Endothelial cell of umbilical vein (primary cell): ENCODE data around the gene ZNF697. TPM values are rescaled to one million over a fixed set of nuclear protein-coding genes. Genes with fewer than 3 reads are reported as not detected.

Source experiments
- BruUV-seq: library from RNA; stranded (reverse); fragments of 400-500 nt; replicated peaks from 2 replicates; lab custom pipeline; 2021; lab: Mats Ljungman, UMichigan
- CTCF ChIA-PET: fragments of 300-600, 350-600 bp; sonication (Branson Sonifier 250); formaldehyde crosslinking; loops from one replicate; lab custom pipeline; 2021; ENCODE audit warnings: antibody characterized with exemption, inconsistent platforms; lab: Charles Lee
- POLR2A ChIA-PET: fragments of 300-600, 350-600 bp; sonication (Branson Sonifier 250); formaldehyde crosslinking; loops from one replicate; lab custom pipeline; 2021; ENCODE audit warnings: antibody characterized with exemption, inconsistent platforms; lab: Charles Lee
- DNase-seq: peaks from one replicate; pipeline ENCODE4 v3.0.0-alpha.2; 2011; ENCODE audit warnings: low read depth, low spot score
- FAIRE-seq: peaks from 2 replicates; lab custom pipeline; 2011; peaks lifted over from hg19 to GRCh38; lab: Jason Lieb, UNC
- H2AFZ ChIP-seq: 2 replicates; pipeline ENCODE4 v1.6.0; 2012; ENCODE audit warnings: low read depth, low read length, control low read depth, inconsistent platforms
- H3K27ac ChIP-seq: 2 replicates; pipeline ENCODE4 v1.5.1; 2011; ENCODE audit warnings: low read depth, mild to moderate bottlenecking, control low read depth, low read length, moderate library complexity; ENCODE audit not compliant: insufficient read depth
- H3K27me3 ChIP-seq, 2 experiments: 2 replicates each; pipeline versions ENCODE4 v1.6.0 to v1.6.1; 2011; ENCODE audit warnings: low read length in 2 of 2, mixed read lengths in 1 of 2; ENCODE audit not compliant: control insufficient read depth in 2 of 2, insufficient read depth in 2 of 2
- H3K36me3 ChIP-seq, 2 experiments: 2 replicates in 1 of 2; 3 replicates in 1 of 2; pipeline ENCODE4 v1.5.1; 2011; ENCODE audit warnings: low read length in 2 of 2, mild to moderate bottlenecking in 1 of 2, moderate library complexity in 1 of 2; ENCODE audit not compliant: control insufficient read depth in 2 of 2, insufficient read depth in 2 of 2; ENCODE audit errors: extremely low read depth in 1 of 2
- H3K4me1 ChIP-seq: 3 replicates; pipeline ENCODE4 v1.5.1; 2011; ENCODE audit warnings: mild to moderate bottlenecking, low read length; ENCODE audit not compliant: control insufficient read depth, insufficient read depth; ENCODE audit errors: extremely low read depth
- H3K4me2 ChIP-seq: 2 replicates; pipeline ENCODE4 v1.6.1; 2011; ENCODE audit warnings: low read length, control low read depth, mixed read lengths; ENCODE audit not compliant: insufficient read depth
- H3K4me3 ChIP-seq, 3 experiments: fragments of 200-600 bp in 1 of 3; sonication (generic), shearing (Covaris generic) in 1 of 3; replicated peaks in 1 of 3; 2 replicates each; pipeline ENCODE4 v1.5.1; 2011 to 2016; ENCODE audit warnings: control low read depth in 3 of 3, low read length in 3 of 3, mild to moderate bottlenecking in 2 of 3, inconsistent platforms in 1 of 3, low read depth in 1 of 3, moderate library complexity in 1 of 3; ENCODE audit not compliant: insufficient read depth in 1 of 3
- H3K79me2 ChIP-seq: 2 replicates; pipeline ENCODE4 v1.6.0; 2012; ENCODE audit warnings: low read length, inconsistent platforms; ENCODE audit not compliant: control insufficient read depth, insufficient read depth
- H3K9ac ChIP-seq: replicated peaks from 2 replicates; pipeline ENCODE3; 2011; ENCODE audit warnings: low read length, control low read depth; ENCODE audit not compliant: insufficient read depth; ENCODE audit errors: extremely low read depth
- H3K9me1 ChIP-seq: replicated peaks from 3 replicates; pipeline ENCODE4 v1.6.0; 2011; ENCODE audit warnings: mild to moderate bottlenecking, low read length; ENCODE audit not compliant: control insufficient read depth, insufficient read depth; ENCODE audit errors: extremely low read depth
- H3K9me3 ChIP-seq: replicated peaks from 2 replicates; pipeline ENCODE4 v1.5.1; 2012; ENCODE audit warnings: low read length, inconsistent platforms; ENCODE audit not compliant: control insufficient read depth, insufficient read depth
- H4K20me1 ChIP-seq: replicated peaks from 2 replicates; pipeline ENCODE3; 2011; ENCODE audit warnings: mild to moderate bottlenecking, low read length; ENCODE audit not compliant: control insufficient read depth, insufficient read depth; ENCODE audit errors: extremely low read depth
- CTCF ChIP-seq, 2 donors: IDR thresholded peaks; 1 replicate in 1 of 2; 2 replicates in 1 of 2; pipeline ENCODE4 v1.5.1; 2011; ENCODE audit warnings: low read length in 2 of 2, mild to moderate bottlenecking in 2 of 2, moderate library complexity in 2 of 2, control low read depth in 1 of 2, inconsistent platforms in 1 of 2, low read depth in 1 of 2; ENCODE audit not compliant: insufficient read depth in 1 of 2; ENCODE audit errors: extremely low read depth in 1 of 2
- EZH2 ChIP-seq: IDR thresholded peaks from 2 replicates; pipeline ENCODE4 v1.6.1; 2012; ENCODE audit warnings: borderline replicate concordance, low read depth, mild to moderate bottlenecking, moderate library complexity, low read length, inconsistent platforms; ENCODE audit not compliant: severe bottlenecking
- FOS ChIP-seq: IDR thresholded peaks from 2 replicates; pipeline ENCODE4 v1.6.1; 2011; ENCODE audit warnings: mild to moderate bottlenecking, low read length, moderate library complexity, borderline replicate concordance; ENCODE audit not compliant: insufficient read depth
- GATA2 ChIP-seq: IDR thresholded peaks from 2 replicates; pipeline ENCODE4 v1.7.0; 2011; ENCODE audit warnings: low read depth, mild to moderate bottlenecking, moderate library complexity, mixed read lengths, low read length; ENCODE audit not compliant: insufficient read length, insufficient read depth
- JUN ChIP-seq: IDR thresholded peaks from 2 replicates; pipeline ENCODE4 v1.6.1; 2011; ENCODE audit warnings: borderline replicate concordance, low read depth; ENCODE audit not compliant: insufficient read length, insufficient read depth
- MAX ChIP-seq: IDR thresholded peaks from 2 replicates; pipeline ENCODE4 v1.6.1; 2011; ENCODE audit not compliant: insufficient read depth, insufficient read length
- MYC ChIP-seq: IDR thresholded peaks from one replicate; pipeline ENCODE4 v1.6.1; 2011; ENCODE audit warnings: mild to moderate bottlenecking, low read depth, low read length
- POLR2A ChIP-seq: IDR thresholded peaks from 2 replicates; pipeline ENCODE4 v1.6.1; 2012; ENCODE audit warnings: low read depth, mild to moderate bottlenecking, control low read depth, low read length
- POLR2AphosphoS5 ChIP-seq: IDR thresholded peaks from 2 replicates; pipeline ENCODE4 v1.6.1; 2012; ENCODE audit warnings: low read depth, mild to moderate bottlenecking, control low read depth, low read length, moderate library complexity; ENCODE audit not compliant: insufficient read depth
- dilution Hi-C: fragments of 300-500 bp; cut with MboI; formaldehyde crosslinking; loops from one replicate; pipeline ENCODE4 v1.15.0; 2019; ENCODE audit warnings: low sequenced_read_pairs; ENCODE audit not compliant: extremely low pct_ligation_motif_present
- intact Hi-C: fragments of 100-400 bp; cut with micrococcal nuclease; formaldehyde crosslinking; loops from one replicate; pipeline ENCODE4 v1.10.0; 2022
- polyA plus RNA-seq, 4 experiments: library from polyadenylated mRNA; depleted of rRNA in 3 of 4; stranded (reverse) in 3 of 4; unstranded in 1 of 4; fragments of >200 nt; gene quantifications; 2 replicates each; pipeline versions ENCODE4 v1.2.1 to v1.2.3, GENCODE V29; 2011 to 2012; ENCODE audit warnings: missing spikeins in 1 of 4
- total RNA-seq: library from RNA; stranded (reverse); gene quantifications from 2 replicates; pipeline ENCODE4 v1.2.3, GENCODE V29; 2021

ZNF697 gene
- total and polyA plus RNA-seq, 2 donors (not counting 3 experiments of a cell fraction or from before 2014, with no cell fraction given), result 6.2 to 14.1 TPM

DNA sequence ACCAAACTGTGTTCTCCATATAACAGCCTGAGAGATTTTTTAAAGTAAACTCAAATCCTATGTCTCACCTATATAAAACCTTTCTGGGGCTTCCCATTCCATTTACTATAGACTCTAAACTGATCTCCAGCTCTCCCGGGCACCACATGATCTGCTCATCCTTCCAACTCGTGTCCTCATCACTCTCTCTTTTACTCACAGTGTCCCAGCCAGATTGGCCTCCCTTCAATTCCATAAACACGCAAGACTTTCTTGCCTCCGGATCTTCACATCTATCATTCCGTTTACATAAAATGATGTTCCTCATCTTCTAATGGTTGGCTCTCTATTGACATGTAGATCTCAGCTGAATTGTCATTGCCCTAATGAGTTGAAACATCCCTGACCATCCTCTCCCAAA is 59.4 kb downstream of the ZNF697 start:
- H3K9me1 ChIP-seq, result no peaks in the 10 kb centered on the region
- no peak overlapping the region for H3K4me2 ChIP-seq
- H3K79me2 ChIP-seq, result no peaks in the 10 kb centered on the region
- H3K9me3 ChIP-seq, result no peaks in the 10 kb centered on the region
- H3K36me3 ChIP-seq, result no peaks in the 10 kb centered on the region
- peaks cover 9% of the 10 kb centered on the region in 2 experiments for H3K27me3 ChIP-seq
- no peak overlapping the region for H3K9ac ChIP-seq
- no peak overlapping the region for H2AFZ ChIP-seq
- H3K4me1 ChIP-seq, result no peaks in the 10 kb centered on the region
- TF ChIP-seq JUN (no peak), POLR2AphosphoS5 (no peak), EZH2 (no peak), CTCF (IDR thresholded peaks at IDR 0.05; ENCODE audit: extremely low read depth in 1 of 2, insufficient read depth in 1 of 2, low read depth in 1 of 2, low read length in 2 of 2) (no peak), POLR2A (no peak)
- BruUV-seq, result no TSS peak
- dilution Hi-C loops (no loop called here), intact Hi-C loops (loop anchor here (10.0 kb wide), 1 partner anchor 216 kb away; no protein-coding TSS in a partner anchor)
- DNase-seq, result no peak
- ChIA-PET POLR2A (no interaction called here), CTCF (no interaction called here)
- H3K27ac ChIP-seq, result no peak overlapping the region
- H4K20me1 ChIP-seq, result no peaks in the 10 kb centered on the region
- FAIRE-seq, result no peak
- no peak overlapping the region for H3K4me3 ChIP-seq

DNA sequence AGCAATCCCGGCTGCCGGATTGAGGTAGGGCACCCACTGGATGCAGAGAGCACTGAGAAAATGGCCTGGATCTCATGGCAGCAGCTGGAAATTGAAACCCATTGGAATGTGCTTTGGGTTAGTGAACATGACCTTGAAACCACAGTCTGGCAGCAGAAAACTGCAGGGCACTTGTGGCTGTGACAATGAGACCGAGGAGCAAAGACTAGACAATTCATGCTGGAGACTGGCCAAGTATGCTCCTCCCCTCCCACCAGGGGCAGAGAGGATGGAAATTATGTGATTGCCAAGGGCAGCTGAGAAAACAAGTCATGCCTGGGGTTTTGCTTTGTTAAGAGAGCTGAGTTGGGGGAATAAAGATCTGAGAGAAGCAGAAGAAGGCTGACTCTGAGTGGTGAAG is 60.7 kb downstream of the ZNF697 start:
- dilution Hi-C loops (no loop called here), intact Hi-C loops (loop anchor here (10.0 kb wide), 1 partner anchor 217 kb away; no protein-coding TSS in a partner anchor)
- no peaks in the 10 kb centered on the region for H4K20me1 ChIP-seq
- FAIRE-seq (peak; percentile 54), DNase-seq (peak; percentile 44)
- POLR2A ChIA-PET, result no interaction called here
- no TSS peak for BruUV-seq
- TF ChIP-seq MAX (no peak), JUN (no peak), CTCF (IDR thresholded peaks at IDR 0.05; ENCODE audit: extremely low read depth in 1 of 2, insufficient read depth in 1 of 2, low read depth in 1 of 2, low read length in 2 of 2) (no peak), POLR2A (no peak), FOS (no peak), MYC (no peak), GATA2 (no peak)
- H3K79me2 ChIP-seq, result no peaks in the 10 kb centered on the region
- H3K9ac ChIP-seq, result no peak overlapping the region
- no peak overlapping the region for H3K4me3 ChIP-seq
- no peaks in the 10 kb centered on the region for H3K9me3 ChIP-seq
- H3K4me2 ChIP-seq, result no peak overlapping the region
- H2AFZ ChIP-seq, result no peak overlapping the region
- no peak overlapping the region for H3K27ac ChIP-seq
- no peaks in the 10 kb centered on the region for H3K9me1 ChIP-seq
- H3K4me1 ChIP-seq, result no peaks in the 10 kb centered on the region
- no peaks in the 10 kb centered on the region for H3K36me3 ChIP-seq
- H3K27me3 ChIP-seq, result peaks cover 4 to 5% of the 10 kb centered on the region in 2 experiments
- CTCF ChIA-PET, result no interaction called here
